Right cardiac atrium (tissue), 5 donors: ENCODE results near the gene RAB11FIP3. TPM values are rescaled to one million over a fixed set of nuclear protein-coding genes. Genes with fewer than 3 reads are reported as not detected.
"Not testable (repeated sequence)": the region's sequence is repeated elsewhere in the genome, so short reads cannot be mapped to it uniquely, and the experiment has no call there.

Experiments
- ATAC-seq, 2 donors: fragments of 200-7000 bp; cut with Tn5 transposase; one replicate each; pipeline versions ENCODE4 v1.8.0 to v1.9.1; 2020; ENCODE audit warnings: moderate library complexity in 2 of 2, mild to moderate bottlenecking in 1 of 2
- DNase-seq, 3 donors: peaks; one replicate each; pipeline ENCODE4 v3.0.0-alpha.2; 2020
- H3K27ac ChIP-seq: one replicate; pipeline ENCODE4 v1.5.1; 2013; ENCODE audit warnings: mild to moderate bottlenecking, low read length, control low read depth, moderate library complexity
- H3K27me3 ChIP-seq: one replicate; pipeline ENCODE4 v1.6.1; 2013; ENCODE audit not compliant: control insufficient read depth, insufficient read depth
- H3K4me1 ChIP-seq: one replicate; pipeline ENCODE4 v1.6.1; 2013; ENCODE audit warnings: low read length; ENCODE audit not compliant: control insufficient read depth, insufficient read depth
- H3K4me3 ChIP-seq: one replicate; pipeline ENCODE4 v1.5.1; 2013; ENCODE audit warnings: low read length, control low read depth
- H3K9me3 ChIP-seq: one replicate; pipeline ENCODE4 v1.6.1; 2013; ENCODE audit warnings: low read length; ENCODE audit not compliant: control insufficient read depth
- WGBS: extraction: QIAGEN DNeasy Blood & Tissue Kit; methylation state at CpG from one replicate; pipeline ENCODE4 v1.1.7; 2013; 5-methylcytosine and 5-hydroxymethylcytosine counted together
- intact Hi-C, 4 donors: fragments of 100-400 bp; cut with DNase I; formaldehyde crosslinking; loops; one replicate each; pipeline versions ENCODE4 v1.11.0 to v1.14.0; 2022 to 2023
- polyA plus RNA-seq: library from polyadenylated mRNA; stranded (reverse); fragments of 200-250 nt; gene quantifications from one replicate; pipeline ENCODE4 v1.2.3, GENCODE V29; 2013
- total RNA-seq, 4 donors: library from RNA; stranded (reverse); fragmentation: NEBNext Ultra II Directional; extraction: Animal tissue kit (Norgen Biotek cat#: 25700); gene quantifications; one replicate each; pipeline ENCODE4 v1.2.1, GENCODE V29; 2021
- donor health status: healthy with polysubstance abuse.
- donor health status: DM: no; HTN: yes; CAD: no.
- donor health status: DM: no; HTN: no; CAD: no.
- donor health status: DM: no; HTN: yes; CAD: no; lungs with severe emphysema.
- donor health status: DM: yes; HTN: yes; CAD: no.

The RAB11FIP3 gene
- total and polyA plus RNA-seq, 5 donors = 25.1 to 44.6 (median 34.2) TPM

- DNase-seq, H3K9me3 ChIP-seq, intact Hi-C loops, H3K4me3 ChIP-seq, ATAC-seq, H3K27ac ChIP-seq, H3K4me1 ChIP-seq, H3K27me3 ChIP-seq: not testable (repeated sequence)
- WGBS = 95% methylated on average over 7 of the region's 7 CpGs
These were observed 44.0 kb downstream of the RAB11FIP3 start for GRCh38 chr16:469459-469858.

GRCh38 chr16:470418-470817 is 45.0 kb downstream of the RAB11FIP3 start:
- H3K4me3 ChIP-seq = no peak overlapping the region
- intact Hi-C loops = no loop called here
- 80% methylated on average over 4 of the region's 4 CpGs for WGBS
- ATAC-seq (no peak), DNase-seq (no peak)
- H3K27ac ChIP-seq = no peak overlapping the region
- no peaks in the 10 kb centered on the region for H3K27me3 ChIP-seq
- no peaks in the 10 kb centered on the region for H3K9me3 ChIP-seq
- peaks cover 2% of the 10 kb centered on the region for H3K4me1 ChIP-seq

GRCh38 chr16:471353-472198 is 46.1 kb downstream of the RAB11FIP3 start:
- H3K27ac ChIP-seq = no peak overlapping the region
- 65% methylated on average over 32 of the region's 32 CpGs for WGBS
- intact Hi-C loops = no loop called here

GRCh38 chr16:472199-472504 is 46.7 kb downstream of the RAB11FIP3 start:
- H3K27me3 ChIP-seq = no peaks in the 10 kb centered on the region
- 93% methylated on average over 9 of the region's 9 CpGs for WGBS
- intact Hi-C loops = no loop called here
- no peaks in the 10 kb centered on the region for H3K9me3 ChIP-seq
- no peak for ATAC-seq
- H3K4me3 ChIP-seq = no peak overlapping the region
- DNase-seq = no peak
- no peak overlapping the region for H3K27ac ChIP-seq
- H3K4me1 ChIP-seq = peaks cover 2% of the 10 kb centered on the region

More at GRCh38 chr16:471353-472198, 46.1 kb downstream of the RAB11FIP3 start:
- Histone ChIP-seq H3K4me3 (no peak overlapping the region), H3K4me1 (peaks cover 2% of the 10 kb centered on the region), H3K27me3 (no peaks in the 10 kb centered on the region), H3K9me3 (no peaks in the 10 kb centered on the region)
- ATAC-seq (peak; percentile 68 to 80), DNase-seq (peak; percentile 50 to 80 (median 69))

- Histone ChIP-seq H3K4me3 (no peak overlapping the region), H3K4me1 (no peaks in the 10 kb centered on the region), H3K27ac (no peak overlapping the region), H3K27me3 (no peaks in the 10 kb centered on the region), H3K9me3 (no peaks in the 10 kb centered on the region)
- peak in 1 of 3 donors; percentile 13 for DNase-seq
- 94% methylated on average over 32 of the region's 32 CpGs for WGBS
- intact Hi-C loops = no loop called here
- ATAC-seq = no peak
These were observed 47.9 kb downstream of the RAB11FIP3 start for GRCh38 chr16:473046-474043.

- 69% methylated on average over 19 of the region's 19 CpGs for WGBS
- intact Hi-C loops = no loop called here
These were observed 49.1 kb downstream of the RAB11FIP3 start for GRCh38 chr16:474420-475122.

GRCh38 chr16:476039-476438 is 50.6 kb downstream of the RAB11FIP3 start:
- Histone ChIP-seq H3K9me3 (no peaks in the 10 kb centered on the region), H3K4me3 (no peak overlapping the region), H3K27ac (no peak overlapping the region), H3K27me3 (no peaks in the 10 kb centered on the region), H3K4me1 (no peaks in the 10 kb centered on the region)
- ATAC-seq (no peak), DNase-seq (peak in 1 of 3 donors; percentile 60)
- WGBS = 63% methylated on average over 6 of the region's 6 CpGs
- intact Hi-C loops = no loop called here

More at GRCh38 chr16:474420-475122, 49.1 kb downstream of the RAB11FIP3 start:
- no peak overlapping the region for H3K27ac ChIP-seq
- no peak for ATAC-seq
- no peaks in the 10 kb centered on the region for H3K4me1 ChIP-seq
- H3K4me3 ChIP-seq = no peak overlapping the region
- peak in 1 of 3 donors; percentile 29 for DNase-seq
- no peaks in the 10 kb centered on the region for H3K27me3 ChIP-seq
- H3K9me3 ChIP-seq = no peaks in the 10 kb centered on the region

GRCh38 chr16:477301-478157 is 52.1 kb downstream of the RAB11FIP3 start:
- no peaks in the 10 kb centered on the region for H3K27me3 ChIP-seq
- ATAC-seq = peak; percentile 89 to 95
- H3K4me3 ChIP-seq = no peak overlapping the region
- no peaks in the 10 kb centered on the region for H3K9me3 ChIP-seq
- WGBS = 71% methylated on average over 23 of the region's 23 CpGs
- no peak overlapping the region for H3K27ac ChIP-seq
- intact Hi-C loops = no loop called here
- no peaks in the 10 kb centered on the region for H3K4me1 ChIP-seq
- peak in 2 of 3 donors; percentile 56 to 76 for DNase-seq

- intact Hi-C loops, DNase-seq, H3K9me3 ChIP-seq, H3K27ac ChIP-seq, H3K27me3 ChIP-seq, H3K4me3 ChIP-seq, ATAC-seq, H3K4me1 ChIP-seq: not testable (repeated sequence)
- WGBS = 92% methylated on average over 10 of the region's 10 CpGs
These were observed 52.8 kb downstream of the RAB11FIP3 start for GRCh38 chr16:478287-478686.
